Neural cell (in vitro differentiated cells): Measurements from ENCODE around the gene HIVEP2.

Experiments used
- EP300 ChIP-seq: fragments of 450-650 bp; conservative IDR thresholded peaks from 2 replicates; pipeline ENCODE4 v1.6.1; 2014; ENCODE audit warnings: antibody characterized with exemption, mild to moderate bottlenecking, moderate library complexity; ENCODE audit not compliant: poor library complexity, severe bottlenecking
- EZH2 ChIP-seq: fragments of 200-600, 300-800 bp; shearing (Covaris generic), sonication (generic); IDR thresholded peaks from 2 replicates; pipeline ENCODE4 v1.6.1; 2014; ENCODE audit warnings: antibody characterized with exemption, low read length, borderline replicate concordance, mild to moderate bottlenecking; ENCODE audit not compliant: insufficient read depth, poor library complexity, severe bottlenecking
- POLR2AphosphoS5 ChIP-seq: IDR thresholded peaks from 2 replicates; pipeline ENCODE4 v1.6.1; 2012
- RAD21 ChIP-seq: fragments of 450-650 bp; conservative IDR thresholded peaks from 2 replicates; pipeline ENCODE4 v1.6.1; 2014; ENCODE audit warnings: antibody characterized with exemption, mild to moderate bottlenecking, moderate library complexity
- SMC3 ChIP-seq: fragments of 450-650 bp; conservative IDR thresholded peaks from 2 replicates; pipeline ENCODE4 v1.6.1; 2014; ENCODE audit warnings: antibody characterized with exemption, mild to moderate bottlenecking, moderate library complexity; ENCODE audit not compliant: poor library complexity
- TAF1 ChIP-seq: IDR thresholded peaks from 2 replicates; pipeline ENCODE4 v1.6.1; 2012; ENCODE audit warnings: low read depth
- TF ChIP-seq, protein P1 (sequence below): fragments of 450-650 bp; IDR thresholded peaks from 2 replicates; pipeline ENCODE4 v1.5.1; 2014; ENCODE audit warnings: antibody characterized with exemption, mild to moderate bottlenecking, moderate library complexity; ENCODE audit not compliant: poor library complexity, severe bottlenecking
- TF ChIP-seq, protein P2 (sequence below): IDR thresholded peaks from 2 replicates; pipeline ENCODE4 v1.6.1; 2012; ENCODE audit warnings: borderline replicate concordance

DNA sequence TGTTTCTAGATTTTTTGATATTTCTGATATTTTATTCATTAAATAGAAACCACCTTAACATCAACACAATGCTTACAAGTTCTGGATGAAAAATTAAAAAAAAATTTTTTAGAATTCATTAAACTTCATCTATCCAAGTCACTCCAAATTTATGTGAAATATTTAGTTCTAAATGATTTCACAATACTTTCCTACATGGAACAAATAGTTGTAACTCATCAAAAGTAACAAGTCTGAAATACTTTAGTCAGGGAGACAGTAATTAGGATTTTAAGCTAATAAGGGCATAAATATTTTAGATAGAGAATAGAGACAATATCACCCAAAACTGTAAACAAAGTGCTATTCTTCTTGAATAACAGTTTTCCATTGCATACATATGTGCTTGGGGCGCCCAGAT is 147.8 kb downstream of the HIVEP2 start:
- TF ChIP-seq, protein P1, sequence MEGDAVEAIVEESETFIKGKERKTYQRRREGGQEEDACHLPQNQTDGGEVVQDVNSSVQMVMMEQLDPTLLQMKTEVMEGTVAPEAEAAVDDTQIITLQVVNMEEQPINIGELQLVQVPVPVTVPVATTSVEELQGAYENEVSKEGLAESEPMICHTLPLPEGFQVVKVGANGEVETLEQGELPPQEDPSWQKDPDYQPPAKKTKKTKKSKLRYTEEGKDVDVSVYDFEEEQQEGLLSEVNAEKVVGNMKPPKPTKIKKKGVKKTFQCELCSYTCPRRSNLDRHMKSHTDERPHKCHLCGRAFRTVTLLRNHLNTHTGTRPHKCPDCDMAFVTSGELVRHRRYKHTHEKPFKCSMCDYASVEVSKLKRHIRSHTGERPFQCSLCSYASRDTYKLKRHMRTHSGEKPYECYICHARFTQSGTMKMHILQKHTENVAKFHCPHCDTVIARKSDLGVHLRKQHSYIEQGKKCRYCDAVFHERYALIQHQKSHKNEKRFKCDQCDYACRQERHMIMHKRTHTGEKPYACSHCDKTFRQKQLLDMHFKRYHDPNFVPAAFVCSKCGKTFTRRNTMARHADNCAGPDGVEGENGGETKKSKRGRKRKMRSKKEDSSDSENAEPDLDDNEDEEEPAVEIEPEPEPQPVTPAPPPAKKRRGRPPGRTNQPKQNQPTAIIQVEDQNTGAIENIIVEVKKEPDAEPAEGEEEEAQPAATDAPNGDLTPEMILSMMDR, result no peak
- TF ChIP-seq RAD21, result no peak
- no peak for TF ChIP-seq EZH2
- TF ChIP-seq, protein P2, sequence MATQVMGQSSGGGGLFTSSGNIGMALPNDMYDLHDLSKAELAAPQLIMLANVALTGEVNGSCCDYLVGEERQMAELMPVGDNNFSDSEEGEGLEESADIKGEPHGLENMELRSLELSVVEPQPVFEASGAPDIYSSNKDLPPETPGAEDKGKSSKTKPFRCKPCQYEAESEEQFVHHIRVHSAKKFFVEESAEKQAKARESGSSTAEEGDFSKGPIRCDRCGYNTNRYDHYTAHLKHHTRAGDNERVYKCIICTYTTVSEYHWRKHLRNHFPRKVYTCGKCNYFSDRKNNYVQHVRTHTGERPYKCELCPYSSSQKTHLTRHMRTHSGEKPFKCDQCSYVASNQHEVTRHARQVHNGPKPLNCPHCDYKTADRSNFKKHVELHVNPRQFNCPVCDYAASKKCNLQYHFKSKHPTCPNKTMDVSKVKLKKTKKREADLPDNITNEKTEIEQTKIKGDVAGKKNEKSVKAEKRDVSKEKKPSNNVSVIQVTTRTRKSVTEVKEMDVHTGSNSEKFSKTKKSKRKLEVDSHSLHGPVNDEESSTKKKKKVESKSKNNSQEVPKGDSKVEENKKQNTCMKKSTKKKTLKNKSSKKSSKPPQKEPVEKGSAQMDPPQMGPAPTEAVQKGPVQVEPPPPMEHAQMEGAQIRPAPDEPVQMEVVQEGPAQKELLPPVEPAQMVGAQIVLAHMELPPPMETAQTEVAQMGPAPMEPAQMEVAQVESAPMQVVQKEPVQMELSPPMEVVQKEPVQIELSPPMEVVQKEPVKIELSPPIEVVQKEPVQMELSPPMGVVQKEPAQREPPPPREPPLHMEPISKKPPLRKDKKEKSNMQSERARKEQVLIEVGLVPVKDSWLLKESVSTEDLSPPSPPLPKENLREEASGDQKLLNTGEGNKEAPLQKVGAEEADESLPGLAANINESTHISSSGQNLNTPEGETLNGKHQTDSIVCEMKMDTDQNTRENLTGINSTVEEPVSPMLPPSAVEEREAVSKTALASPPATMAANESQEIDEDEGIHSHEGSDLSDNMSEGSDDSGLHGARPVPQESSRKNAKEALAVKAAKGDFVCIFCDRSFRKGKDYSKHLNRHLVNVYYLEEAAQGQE, result no peak
- no peak for TF ChIP-seq TAF1
- TF ChIP-seq POLR2AphosphoS5, result no peak
- no peak for TF ChIP-seq SMC3
- no peak for TF ChIP-seq EP300
